Stomach (tissue), 4 donors: Measurements from ENCODE around the gene GPR68.

ENCODE experiments used
- EP300 ChIP-seq: sonication (generic); formaldehyde crosslinking; IDR thresholded peaks from one replicate; pipeline ENCODE4 v1.6.1; 2017; ENCODE audit warnings: antibody characterized with exemption
- POLR2A ChIP-seq, 4 donors: fragments of 450-650 bp; IDR thresholded peaks; one replicate each; pipeline ENCODE4 v1.6.1; 2016; ENCODE audit warnings: antibody characterized with exemption in 4 of 4, control low read depth in 2 of 4, mild to moderate bottlenecking in 1 of 4, moderate library complexity in 1 of 4
- POLR2AphosphoS5 ChIP-seq, 3 donors: sonication (generic); formaldehyde crosslinking; IDR thresholded peaks; one replicate each; pipeline ENCODE4 v1.6.1; 2016; ENCODE audit warnings: antibody characterized with exemption in 3 of 3
- TF ChIP-seq, protein P1 (sequence below), 7 experiments: fragments of 450-650 bp in 4 of 7; fragments of 200-600 bp in 3 of 7; sonication (generic) in 3 of 7; IDR thresholded peaks; one replicate each; pipeline ENCODE4 v1.5.1; 2016 to 2019; ENCODE audit warnings: antibody characterized with exemption in 7 of 7, control low read depth in 2 of 7, mild to moderate bottlenecking in 1 of 7

DNA sequence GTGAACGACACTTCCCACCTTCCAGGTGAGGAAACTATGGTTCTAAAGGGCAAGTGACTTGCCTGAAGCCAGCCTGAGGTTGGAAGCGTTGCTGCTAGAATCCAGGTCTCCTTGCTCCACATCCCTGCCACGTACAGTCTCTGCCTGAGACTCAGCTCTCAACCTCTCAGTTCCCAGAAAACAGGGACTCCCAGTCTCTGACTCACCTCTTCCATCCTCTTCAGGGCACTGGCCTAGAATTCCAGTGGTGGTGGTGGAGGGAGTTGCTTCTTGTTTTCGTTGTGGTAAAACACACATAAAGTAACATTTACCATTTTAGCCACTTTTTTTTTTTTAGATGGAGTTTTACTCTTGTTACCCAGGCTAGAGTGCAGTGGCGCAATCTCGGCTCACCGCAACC, 7.3 kb downstream of the GPR68 start:
- TF ChIP-seq, protein P1, sequence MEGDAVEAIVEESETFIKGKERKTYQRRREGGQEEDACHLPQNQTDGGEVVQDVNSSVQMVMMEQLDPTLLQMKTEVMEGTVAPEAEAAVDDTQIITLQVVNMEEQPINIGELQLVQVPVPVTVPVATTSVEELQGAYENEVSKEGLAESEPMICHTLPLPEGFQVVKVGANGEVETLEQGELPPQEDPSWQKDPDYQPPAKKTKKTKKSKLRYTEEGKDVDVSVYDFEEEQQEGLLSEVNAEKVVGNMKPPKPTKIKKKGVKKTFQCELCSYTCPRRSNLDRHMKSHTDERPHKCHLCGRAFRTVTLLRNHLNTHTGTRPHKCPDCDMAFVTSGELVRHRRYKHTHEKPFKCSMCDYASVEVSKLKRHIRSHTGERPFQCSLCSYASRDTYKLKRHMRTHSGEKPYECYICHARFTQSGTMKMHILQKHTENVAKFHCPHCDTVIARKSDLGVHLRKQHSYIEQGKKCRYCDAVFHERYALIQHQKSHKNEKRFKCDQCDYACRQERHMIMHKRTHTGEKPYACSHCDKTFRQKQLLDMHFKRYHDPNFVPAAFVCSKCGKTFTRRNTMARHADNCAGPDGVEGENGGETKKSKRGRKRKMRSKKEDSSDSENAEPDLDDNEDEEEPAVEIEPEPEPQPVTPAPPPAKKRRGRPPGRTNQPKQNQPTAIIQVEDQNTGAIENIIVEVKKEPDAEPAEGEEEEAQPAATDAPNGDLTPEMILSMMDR (IDR thresholded peaks at IDR 0.05) = no peak
- no peak for TF ChIP-seq POLR2A (IDR thresholded peaks at IDR 0.05)
- TF ChIP-seq EP300 = no peak
- TF ChIP-seq POLR2AphosphoS5 (IDR thresholded peaks at IDR 0.05) = peak in 1 of 3 donors; percentile 20
